HAP-1 (cell line): Measurements from ENCODE around the gene IFIT2.
"Not testable (repeated sequence)": the region's sequence is repeated elsewhere in the genome, so short reads cannot be mapped to it uniquely, and the experiment has no call there.

Experiments
- DNase-seq, 2 experiments: peaks; one replicate each; pipeline ENCODE4 v3.0.0-alpha.2; 2016 to 2020; ENCODE audit warnings: low spot score in 2 of 2
- H3K27me3 ChIP-seq: fragments of 250-450 bp; sonication (Bioruptor Pico); 2 replicates; pipeline ENCODE4 v1.5.1; 2020; ENCODE audit warnings: low read depth, mild to moderate bottlenecking, moderate library complexity
- H3K36me3 ChIP-seq: fragments of 250-450 bp; sonication (Bioruptor Pico); replicated peaks from 2 replicates; pipeline ENCODE4 v1.5.1; 2020; ENCODE audit warnings: mild to moderate bottlenecking
- H3K4me1 ChIP-seq: fragments of 250-450 bp; sonication (Bioruptor Pico); 2 replicates; pipeline ENCODE4 v1.5.1; 2020; ENCODE audit warnings: mild to moderate bottlenecking
- H3K4me3 ChIP-seq: fragments of 250-450 bp; sonication (Bioruptor Pico); 2 replicates; pipeline ENCODE4 v1.5.1; 2020; ENCODE audit warnings: mild to moderate bottlenecking, moderate library complexity
- H3K9me3 ChIP-seq: fragments of 250-450 bp; sonication (Bioruptor Pico); 2 replicates; pipeline ENCODE4 v1.5.1; 2020; ENCODE audit warnings: mild to moderate bottlenecking, moderate library complexity
- in situ Hi-C: fragments of 300-500 bp; cut with MboI; formaldehyde crosslinking; loops from 3 replicates; pipeline ENCODE4 v1.14.3; 2020; ENCODE audit warnings: low sequenced_read_pairs, inconsistent platforms, mixed read lengths

Gene IFIT2

GRCh38 chr10:89306434-89307268 lies 4.8 kb downstream of the IFIT2 start:
- Histone ChIP-seq H3K9me3 (no peaks in the 10 kb centered on the region; the same call in 1 of the 2 replicates), H3K36me3 (no peaks in the 10 kb centered on the region), H3K4me3 (no peak overlapping the region), H3K4me1 (peaks cover 6% of the 10 kb centered on the region), H3K27me3 (no peaks in the 10 kb centered on the region)
- in situ Hi-C loops, result no loop called here
- no peak for DNase-seq

- no peak overlapping the region for H3K4me3 ChIP-seq
- peaks cover 4% of the 10 kb centered on the region for H3K4me1 ChIP-seq
- H3K9me3 ChIP-seq, result no peaks in the 10 kb centered on the region; the same call in 1 of the 2 replicates
- DNase-seq, result no peak
- H3K36me3 ChIP-seq, result no peaks in the 10 kb centered on the region
- H3K27me3 ChIP-seq, result no peaks in the 10 kb centered on the region
- in situ Hi-C loops, result no loop called here
These were observed 5.4 kb downstream of the IFIT2 start for GRCh38 chr10:89307269-89307577.

- in situ Hi-C loops, result no loop called here
- no peaks in the 10 kb centered on the region for H3K4me1 ChIP-seq
- H3K27me3 ChIP-seq, result no peaks in the 10 kb centered on the region
- H3K9me3 ChIP-seq, result no peaks in the 10 kb centered on the region; the same call in 1 of the 2 replicates
- no peak overlapping the region for H3K4me3 ChIP-seq
- DNase-seq, result no peak
- no peaks in the 10 kb centered on the region for H3K36me3 ChIP-seq
These were observed 6.4 kb downstream of the IFIT2 start for GRCh38 chr10:89308266-89308665.

- H3K4me1 ChIP-seq, result no peaks in the 10 kb centered on the region
- no peaks in the 10 kb centered on the region for H3K27me3 ChIP-seq
- H3K4me3 ChIP-seq, result no peak overlapping the region
- no peaks in the 10 kb centered on the region; the same call in 1 of the 2 replicates for H3K9me3 ChIP-seq
- in situ Hi-C loops, result no loop called here
- no peaks in the 10 kb centered on the region for H3K36me3 ChIP-seq
- DNase-seq, result no peak
These were observed 6.9 kb downstream of the IFIT2 start for GRCh38 chr10:89308736-89309135.

GRCh38 chr10:89309156-89310055 lies 7.6 kb downstream of the IFIT2 start:
- Histone ChIP-seq H3K36me3 (no peaks in the 10 kb centered on the region), H3K9me3 (no peaks in the 10 kb centered on the region; the same call in 1 of the 2 replicates), H3K4me1 (no peaks in the 10 kb centered on the region), H3K4me3 (no peak overlapping the region), H3K27me3 (no peaks in the 10 kb centered on the region)
- no peak for DNase-seq
- in situ Hi-C loops, result no loop called here

GRCh38 chr10:89310056-89310893 lies 8.4 kb downstream of the IFIT2 start:
- H3K36me3 ChIP-seq, result no peaks in the 10 kb centered on the region
- H3K4me1 ChIP-seq, result peaks cover 7% of the 10 kb centered on the region
- DNase-seq, result no peak
- in situ Hi-C loops, result no loop called here
- no peaks in the 10 kb centered on the region for H3K27me3 ChIP-seq
- no peak overlapping the region for H3K4me3 ChIP-seq
- no peaks in the 10 kb centered on the region; the same call in 1 of the 2 replicates for H3K9me3 ChIP-seq

- in situ Hi-C loops, result no loop called here
- Histone ChIP-seq H3K9me3 (no peaks in the 10 kb centered on the region; the same call in 1 of the 2 replicates), H3K4me3 (no peak overlapping the region), H3K4me1 (peaks cover 7% of the 10 kb centered on the region), H3K36me3 (no peaks in the 10 kb centered on the region), H3K27me3 (no peaks in the 10 kb centered on the region)
- no peak for DNase-seq
These were observed 11.1 kb downstream of the IFIT2 start for GRCh38 chr10:89312973-89313372.

GRCh38 chr10:89314676-89315075 lies 12.8 kb downstream of the IFIT2 start:
- no peaks in the 10 kb centered on the region; the same call in none of the 2 replicates for H3K9me3 ChIP-seq
- no peak for DNase-seq

GRCh38 chr10:89318047-89318446 lies 16.2 kb downstream of the IFIT2 start:
- H3K4me3 ChIP-seq, H3K27me3 ChIP-seq, H3K9me3 ChIP-seq, H3K36me3 ChIP-seq, in situ Hi-C loops, DNase-seq, H3K4me1 ChIP-seq: not testable (repeated sequence)

More at GRCh38 chr10:89314676-89315075, 12.8 kb downstream of the IFIT2 start:
- no peaks in the 10 kb centered on the region for H3K27me3 ChIP-seq
- H3K4me3 ChIP-seq, result no peak overlapping the region
- in situ Hi-C loops, result no loop called here
- H3K4me1 ChIP-seq, result peaks cover 7% of the 10 kb centered on the region
- no peaks in the 10 kb centered on the region for H3K36me3 ChIP-seq

GRCh38 chr10:89325081-89325480 lies 23.2 kb downstream of the IFIT2 start:
- H3K36me3 ChIP-seq, H3K27me3 ChIP-seq, H3K9me3 ChIP-seq, in situ Hi-C loops, H3K4me3 ChIP-seq, DNase-seq: not testable (repeated sequence)
- H3K4me1 ChIP-seq, result peaks cover 31% of the 10 kb centered on the region

GRCh38 chr10:89325856-89326255 lies 24.0 kb downstream of the IFIT2 start:
- in situ Hi-C loops, H3K4me3 ChIP-seq, H3K9me3 ChIP-seq, H3K36me3 ChIP-seq, H3K27me3 ChIP-seq, DNase-seq: not testable (repeated sequence)
- H3K4me1 ChIP-seq, result peaks cover 31% of the 10 kb centered on the region

- H3K4me1 ChIP-seq, result peaks cover 36% of the 10 kb centered on the region
- H3K36me3 ChIP-seq, result no peaks in the 10 kb centered on the region
- peaks cover 5% of the 10 kb centered on the region; the same call in 1 of the 2 replicates for H3K9me3 ChIP-seq
- peak; percentile 74 to 84 for DNase-seq
- peak within 1 kb of the TSS; percentile 14 for H3K4me3 ChIP-seq
- in situ Hi-C loops, result no loop called here
- no peaks in the 10 kb centered on the region for H3K27me3 ChIP-seq
These were observed 26.1 kb downstream of the IFIT2 start, which contains the start of gene IFIT3 for GRCh38 chr10:89327803-89328441. IFIT3 (plus strand) TSS chr10:89327997; CDS start chr10:89328074, 77 bp downstream.

- no peak for DNase-seq
These were observed 27.3 kb downstream of the IFIT2 start for GRCh38 chr10:89329151-89329550.

More at GRCh38 chr10:89329151-89329550, 27.3 kb downstream of the IFIT2 start:
- no peaks in the 10 kb centered on the region for H3K27me3 ChIP-seq
- no peaks in the 10 kb centered on the region for H3K36me3 ChIP-seq
- H3K4me3 ChIP-seq, result no peak overlapping the region
- in situ Hi-C loops, result no loop called here
- peaks cover 5% of the 10 kb centered on the region; the same call in 1 of the 2 replicates for H3K9me3 ChIP-seq
- H3K4me1 ChIP-seq, result peaks cover 45% of the 10 kb centered on the region
